Liver (tissue), 9 donors: ENCODE data around the gene RBM33. TPM values are rescaled to one million over a fixed set of nuclear protein-coding genes. Genes with fewer than 3 reads are reported as not detected.
A peak's percentile ranks its signal among the peaks of the same experiment; 100 is the strongest.

Experiments used
- DNase-seq: peaks from one replicate; pipeline ENCODE4 v3.0.0-alpha.2; 2017; ENCODE audit warnings: low spot score
- H3K27ac ChIP-seq, 2 donors: one replicate each; pipeline ENCODE4 v1.7.0; 2013; ENCODE audit warnings: inconsistent platforms in 2 of 2, low read length in 2 of 2, control low read depth in 1 of 2, low read depth in 1 of 2, mild to moderate bottlenecking in 1 of 2
- H3K27me3 ChIP-seq, 4 donors: one replicate each; pipeline versions ENCODE4 v1.6.1 to v1.7.0; 2013; ENCODE audit warnings: low read length in 3 of 4, inconsistent platforms in 1 of 4, mild to moderate bottlenecking in 1 of 4, moderate library complexity in 1 of 4; ENCODE audit not compliant: control insufficient read depth in 4 of 4, insufficient read depth in 4 of 4
- H3K36me3 ChIP-seq, 4 donors: one replicate each; pipeline versions ENCODE4 v1.6.1 to v1.7.0; 2013; ENCODE audit warnings: low read length in 3 of 4, mild to moderate bottlenecking in 3 of 4, low read depth in 1 of 4, moderate library complexity in 1 of 4; ENCODE audit not compliant: control insufficient read depth in 4 of 4, insufficient read depth in 3 of 4
- H3K4me1 ChIP-seq, 4 donors: one replicate each; pipeline versions ENCODE4 v1.6.1 to v1.7.0; 2013; ENCODE audit warnings: low read length in 3 of 4, mild to moderate bottlenecking in 3 of 4, moderate library complexity in 1 of 4; ENCODE audit not compliant: control insufficient read depth in 4 of 4, insufficient read depth in 4 of 4
- H3K4me3 ChIP-seq, 3 donors: one replicate each; pipeline versions ENCODE4 v1.6.1 to v1.7.0; 2013; ENCODE audit warnings: low read length in 3 of 3, control low read depth in 1 of 3, low read depth in 1 of 3, mild to moderate bottlenecking in 1 of 3
- H3K9ac ChIP-seq, 2 donors: one replicate each; pipeline ENCODE4 v1.7.0; 2013; ENCODE audit warnings: low read length in 2 of 2, mild to moderate bottlenecking in 2 of 2, moderate library complexity in 2 of 2, control low read depth in 1 of 2, low read depth in 1 of 2
- H3K9me3 ChIP-seq, 4 donors: one replicate each; pipeline versions ENCODE4 v1.6.1 to v1.7.0; 2013; ENCODE audit warnings: low read length in 3 of 4; ENCODE audit not compliant: control insufficient read depth in 4 of 4
- EGR1 ChIP-seq, 2 donors: IDR thresholded peaks; 2 replicates each; pipeline ENCODE4 v1.6.1; 2016 to 2018; ENCODE audit warnings: antibody characterized with exemption in 2 of 2, low read depth in 2 of 2
- FOXA1 ChIP-seq: IDR thresholded peaks from 2 replicates; pipeline ENCODE4 v1.6.1; 2016; ENCODE audit warnings: antibody characterized with exemption
- FOXA2 ChIP-seq: IDR thresholded peaks from 2 replicates; pipeline ENCODE4 v1.6.1; 2016; ENCODE audit warnings: antibody characterized with exemption
- GABPA ChIP-seq, 2 donors: IDR thresholded peaks in 1 of 2; conservative IDR thresholded peaks in 1 of 2; 2 replicates each; pipeline ENCODE4 v1.6.1; 2016; ENCODE audit warnings: antibody characterized with exemption in 2 of 2, mild to moderate bottlenecking in 1 of 2, moderate library complexity in 1 of 2
- HNF4A ChIP-seq, 2 donors: conservative IDR thresholded peaks; 2 replicates each; pipeline ENCODE4 v1.6.1; 2016; ENCODE audit warnings: antibody characterized with exemption in 2 of 2, mild to moderate bottlenecking in 2 of 2
- JUND ChIP-seq, 2 donors: IDR thresholded peaks; 2 replicates each; pipeline ENCODE4 v1.6.1; 2016; ENCODE audit warnings: antibody characterized with exemption in 2 of 2
- NR2F2 ChIP-seq: IDR thresholded peaks from 2 replicates; pipeline ENCODE4 v1.6.1; 2016; ENCODE audit warnings: antibody characterized with exemption
- RAD21 ChIP-seq, 2 donors: IDR thresholded peaks; 2 replicates each; pipeline ENCODE4 v1.6.1; 2016; ENCODE audit warnings: antibody characterized with exemption in 2 of 2, mild to moderate bottlenecking in 2 of 2
- RXRA ChIP-seq, 2 donors: IDR thresholded peaks; 2 replicates each; pipeline ENCODE4 v1.6.1; 2017 to 2018; ENCODE audit warnings: antibody characterized with exemption in 2 of 2, mild to moderate bottlenecking in 1 of 2
- SP1 ChIP-seq: IDR thresholded peaks from 2 replicates; pipeline ENCODE4 v1.6.1; 2018; ENCODE audit warnings: antibody characterized with exemption, mild to moderate bottlenecking
- TAF1 ChIP-seq: conservative IDR thresholded peaks from 2 replicates; pipeline ENCODE4 v1.6.1; 2016; ENCODE audit warnings: antibody characterized with exemption, mild to moderate bottlenecking
- YY1 ChIP-seq: IDR thresholded peaks from 2 replicates; pipeline ENCODE4 v1.6.1; 2016; ENCODE audit warnings: antibody characterized with exemption, mild to moderate bottlenecking
- WGBS: extraction: QIAGEN DNeasy Blood & Tissue Kit; methylation state at CpG from one replicate; pipeline ENCODE4 v1.1.7; 2013; 5-methylcytosine and 5-hydroxymethylcytosine counted together
- polyA plus RNA-seq, 2 donors: library from polyadenylated mRNA; stranded (reverse) in 1 of 2; unstranded in 1 of 2; fragments of 200-250 nt in 1 of 2; fragments of >200 nt in 1 of 2; fragmentation: Nextera tagmentation in 1 of 2; extraction: Ambion mirVana in 1 of 2; gene quantifications; one replicate each; pipeline versions ENCODE4 v1.2.1 to v1.2.3, GENCODE V29; 2013 to 2015
- total RNA-seq, 2 donors: library from RNA; depleted of rRNA; stranded (reverse); fragments of >200 nt; gene quantifications; one replicate each; pipeline ENCODE4 v1.2.3, GENCODE V29; 2014
- TF ChIP-seq, protein P1 (sequence below): fragments of 150-350 bp; IDR thresholded peaks from 2 replicates; pipeline ENCODE4 v1.5.1; 2017; ENCODE audit warnings: improper control_type of control experiment, low read depth, low read length; ENCODE audit not compliant: missing input control
- TF ChIP-seq, protein P2 (sequence below): IDR thresholded peaks from 2 replicates; pipeline ENCODE4 v1.6.1; 2016; ENCODE audit warnings: antibody characterized with exemption
- TF ChIP-seq, protein P3 (sequence below): IDR thresholded peaks from 2 replicates; pipeline ENCODE4 v1.6.1; 2016; ENCODE audit warnings: antibody characterized with exemption
- donor health status: healthy.
- donor health status: healthy.
- donor health status: healthy.
- donor health status: healthy.
- donor health status: healthy.

RBM33 gene
- total and polyA plus RNA-seq, 4 donors, result 7.8 to 48.9 (median 28.2) TPM

DNA sequence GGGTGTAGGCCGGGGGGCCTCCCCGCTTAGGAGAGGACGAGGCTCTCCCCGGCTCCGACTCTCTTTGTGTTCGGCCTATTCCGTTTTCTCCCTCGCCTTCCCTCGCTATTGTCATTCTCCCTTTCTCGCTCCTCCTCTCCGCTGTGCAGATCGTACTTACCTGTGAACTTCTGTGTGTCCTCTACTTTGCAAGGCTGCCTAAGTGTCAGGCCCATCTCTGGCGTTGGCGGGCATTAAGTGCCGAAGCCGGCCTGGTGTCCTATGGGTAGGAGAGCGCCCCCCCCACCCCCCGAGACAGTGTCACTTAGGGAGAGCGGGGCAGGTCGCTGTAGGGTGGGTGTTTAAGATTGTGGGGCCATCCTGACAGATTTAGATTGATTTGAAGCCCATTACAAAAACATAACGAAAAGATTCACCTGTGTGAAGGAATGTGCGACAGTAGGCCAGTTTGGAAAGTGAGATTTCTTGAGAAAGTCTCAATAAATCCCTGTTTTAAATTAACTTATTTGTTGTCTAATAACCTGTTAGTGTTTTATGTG lies 579 bp downstream of the RBM33 start:
- peaks cover 0 to 6% (median 1%) of the 10 kb centered on the region in 4 donors for H3K9me3 ChIP-seq

DNA sequence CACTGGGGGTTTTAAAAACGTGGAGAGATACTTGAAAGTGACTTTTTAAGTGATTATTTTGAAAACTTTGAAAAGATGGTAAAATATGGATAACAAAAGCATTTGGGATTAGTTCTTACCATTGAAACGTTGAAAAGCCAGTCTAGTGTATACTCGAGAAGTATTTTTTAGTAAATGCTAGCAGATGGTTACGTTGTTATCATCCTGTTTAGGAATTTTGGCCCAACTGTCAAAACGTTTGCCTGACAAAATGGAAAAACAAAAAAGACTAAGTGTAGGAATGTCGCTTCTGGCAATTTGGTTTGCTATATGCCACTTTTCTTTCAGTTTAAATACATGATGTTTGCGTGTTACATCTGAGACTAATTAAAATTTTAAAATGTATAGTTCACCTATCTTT lies 1.2 kb downstream of the RBM33 start:
- H3K9me3 ChIP-seq, result peaks cover 0 to 6% (median 1%) of the 10 kb centered on the region in 4 donors
- peak overlapping the region in 1 of 2 donors; percentile 50 for H3K27ac ChIP-seq
- H3K27me3 ChIP-seq, result no peaks in the 10 kb centered on the region
- peak overlapping the region; percentile 85 to 86 for H3K9ac ChIP-seq
- H3K4me1 ChIP-seq, result peaks cover 11 to 39% (median 31%) of the 10 kb centered on the region in 4 donors
- H3K4me3 ChIP-seq, result peak overlapping the region; percentile 87 to 98 (median 95)
- H3K36me3 ChIP-seq, result peaks cover 0 to 20% (median 12%) of the 10 kb centered on the region in 4 donors
- TF ChIP-seq YY1 (no peak), TAF1 (no peak), SP1 (no peak), JUND (IDR thresholded peaks at IDR 0.05) (no peak), EGR1 (IDR thresholded peaks at IDR 0.05; ENCODE audit: low read depth in 2 of 2) (no peak), RXRA (IDR thresholded peaks at IDR 0.05) (no peak), NR2F2 (no peak), HNF4A (conservative IDR thresholded peaks at IDR 0.05) (no peak), GABPA (IDR thresholded peaks at IDR 0.05 in 1 of 2, conservative IDR thresholded peaks at IDR 0.05 in 1 of 2) (no peak), FOXA2 (no peak), FOXA1 (no peak), RAD21 (IDR thresholded peaks at IDR 0.05) (no peak)
- TF ChIP-seq, protein P1, sequence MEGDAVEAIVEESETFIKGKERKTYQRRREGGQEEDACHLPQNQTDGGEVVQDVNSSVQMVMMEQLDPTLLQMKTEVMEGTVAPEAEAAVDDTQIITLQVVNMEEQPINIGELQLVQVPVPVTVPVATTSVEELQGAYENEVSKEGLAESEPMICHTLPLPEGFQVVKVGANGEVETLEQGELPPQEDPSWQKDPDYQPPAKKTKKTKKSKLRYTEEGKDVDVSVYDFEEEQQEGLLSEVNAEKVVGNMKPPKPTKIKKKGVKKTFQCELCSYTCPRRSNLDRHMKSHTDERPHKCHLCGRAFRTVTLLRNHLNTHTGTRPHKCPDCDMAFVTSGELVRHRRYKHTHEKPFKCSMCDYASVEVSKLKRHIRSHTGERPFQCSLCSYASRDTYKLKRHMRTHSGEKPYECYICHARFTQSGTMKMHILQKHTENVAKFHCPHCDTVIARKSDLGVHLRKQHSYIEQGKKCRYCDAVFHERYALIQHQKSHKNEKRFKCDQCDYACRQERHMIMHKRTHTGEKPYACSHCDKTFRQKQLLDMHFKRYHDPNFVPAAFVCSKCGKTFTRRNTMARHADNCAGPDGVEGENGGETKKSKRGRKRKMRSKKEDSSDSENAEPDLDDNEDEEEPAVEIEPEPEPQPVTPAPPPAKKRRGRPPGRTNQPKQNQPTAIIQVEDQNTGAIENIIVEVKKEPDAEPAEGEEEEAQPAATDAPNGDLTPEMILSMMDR, result no peak
- TF ChIP-seq, protein P2, sequence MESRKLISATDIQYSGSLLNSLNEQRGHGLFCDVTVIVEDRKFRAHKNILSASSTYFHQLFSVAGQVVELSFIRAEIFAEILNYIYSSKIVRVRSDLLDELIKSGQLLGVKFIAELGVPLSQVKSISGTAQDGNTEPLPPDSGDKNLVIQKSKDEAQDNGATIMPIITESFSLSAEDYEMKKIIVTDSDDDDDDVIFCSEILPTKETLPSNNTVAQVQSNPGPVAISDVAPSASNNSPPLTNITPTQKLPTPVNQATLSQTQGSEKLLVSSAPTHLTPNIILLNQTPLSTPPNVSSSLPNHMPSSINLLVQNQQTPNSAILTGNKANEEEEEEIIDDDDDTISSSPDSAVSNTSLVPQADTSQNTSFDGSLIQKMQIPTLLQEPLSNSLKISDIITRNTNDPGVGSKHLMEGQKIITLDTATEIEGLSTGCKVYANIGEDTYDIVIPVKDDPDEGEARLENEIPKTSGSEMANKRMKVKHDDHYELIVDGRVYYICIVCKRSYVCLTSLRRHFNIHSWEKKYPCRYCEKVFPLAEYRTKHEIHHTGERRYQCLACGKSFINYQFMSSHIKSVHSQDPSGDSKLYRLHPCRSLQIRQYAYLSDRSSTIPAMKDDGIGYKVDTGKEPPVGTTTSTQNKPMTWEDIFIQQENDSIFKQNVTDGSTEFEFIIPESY, result no peak
- TF ChIP-seq, protein P3, sequence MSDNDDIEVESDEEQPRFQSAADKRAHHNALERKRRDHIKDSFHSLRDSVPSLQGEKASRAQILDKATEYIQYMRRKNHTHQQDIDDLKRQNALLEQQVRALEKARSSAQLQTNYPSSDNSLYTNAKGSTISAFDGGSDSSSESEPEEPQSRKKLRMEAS, result no peak
- 14% methylated on average over 7 of the region's 7 CpGs for WGBS
- DNase-seq, result no peak

More for the DNA sequence above, 579 bp downstream of the RBM33 start:
- DNase-seq, result peak; percentile 76
- H3K27me3 ChIP-seq, result no peaks in the 10 kb centered on the region
- peak overlapping the region; percentile 87 to 98 (median 95) for H3K4me3 ChIP-seq
- WGBS, result under 1% methylated on average over 22 of the region's 22 CpGs
- H3K36me3 ChIP-seq, result peaks cover 0 to 20% (median 13%) of the 10 kb centered on the region in 4 donors
- peak in 1 of 2 donors; percentile 42 for TF ChIP-seq RAD21 (IDR thresholded peaks at IDR 0.05)
- TF ChIP-seq, protein P3, result no peak
- peak overlapping the region; percentile 85 to 86 for H3K9ac ChIP-seq
- H3K27ac ChIP-seq, result peak overlapping the region; percentile 91 to 95
- H3K4me1 ChIP-seq, result peaks cover 10 to 36% (median 27%) of the 10 kb centered on the region in 4 donors
